HG03432 (cell line): ENCODE measurements around the gene SLC12A5.
"Not testable (repeated sequence)": the region's sequence is repeated elsewhere in the genome, so short reads cannot be mapped to it uniquely, and the experiment has no call there.

Source experiments
- ATAC-seq: cut with Tn5 transposase; IDR thresholded peaks from one replicate; pipeline ENCODE4 v1.9.1; 2021; ENCODE audit warnings: mild to moderate bottlenecking, moderate library complexity; ENCODE audit not compliant: unreplicated experiment

SLC12A5 gene

GRCh38 chr20:46028772-46029371 is at the start of gene SLC12A5:
Gene SLC12A5 (plus strand): TSS chr20:46029215. CDS start chr20:46029345, 130 bp downstream.
- ATAC-seq = no peak

- ATAC-seq = no peak
Measured at GRCh38 chr20:45981261-45981660, 47.8 kb upstream of the SLC12A5 start.

GRCh38 chr20:45983279-45983743 is 45.7 kb upstream of the SLC12A5 start:
- ATAC-seq = no peak

GRCh38 chr20:45985573-45985972 is 43.4 kb upstream of the SLC12A5 start:
- no peak for ATAC-seq

GRCh38 chr20:45987108-45987780 is 41.8 kb upstream of the SLC12A5 start:
- peak; percentile 64 for ATAC-seq

GRCh38 chr20:45988830-45989229 is 40.2 kb upstream of the SLC12A5 start:
- not testable (repeated sequence) for ATAC-seq

- no peak for ATAC-seq
Measured at GRCh38 chr20:45991616-45992015, 37.4 kb upstream of the SLC12A5 start.

GRCh38 chr20:45993197-45993951 is 35.6 kb upstream of the SLC12A5 start:
- no peak for ATAC-seq

- no peak for ATAC-seq
Measured at GRCh38 chr20:45994761-45995493, 34.1 kb upstream of the SLC12A5 start.

GRCh38 chr20:45995495-45996097 is 33.4 kb upstream of the SLC12A5 start:
- not testable (repeated sequence) for ATAC-seq

GRCh38 chr20:45997187-45997586 is 31.8 kb upstream of the SLC12A5 start:
- no peak for ATAC-seq

GRCh38 chr20:45998337-45998736 is 30.7 kb upstream of the SLC12A5 start:
- ATAC-seq = no peak

GRCh38 chr20:45998761-45999160 is 30.3 kb upstream of the SLC12A5 start:
- ATAC-seq = no peak

GRCh38 chr20:45999557-46000261 is 29.3 kb upstream of the SLC12A5 start:
- no peak for ATAC-seq

- no peak for ATAC-seq
Measured at GRCh38 chr20:46000262-46000996, 28.6 kb upstream of the SLC12A5 start.

GRCh38 chr20:46001498-46001897 is 27.5 kb upstream of the SLC12A5 start:
- ATAC-seq = no peak

GRCh38 chr20:46002008-46002407 is 27.0 kb upstream of the SLC12A5 start:
- ATAC-seq = no peak

GRCh38 chr20:46004187-46004586 is 24.8 kb upstream of the SLC12A5 start:
- no peak for ATAC-seq

GRCh38 chr20:46004889-46005473 is 24.0 kb upstream of the SLC12A5 start:
- ATAC-seq = no peak
